CD1c-positive myeloid dendritic cell (primary cell): ENCODE measurements around the gene ZMAT5.

Source experiments
- DNase-seq: peaks from one replicate; pipeline ENCODE4 v3.0.0-alpha.2; 2016; ENCODE audit errors: extremely low spot score

ZMAT5 gene

DNA sequence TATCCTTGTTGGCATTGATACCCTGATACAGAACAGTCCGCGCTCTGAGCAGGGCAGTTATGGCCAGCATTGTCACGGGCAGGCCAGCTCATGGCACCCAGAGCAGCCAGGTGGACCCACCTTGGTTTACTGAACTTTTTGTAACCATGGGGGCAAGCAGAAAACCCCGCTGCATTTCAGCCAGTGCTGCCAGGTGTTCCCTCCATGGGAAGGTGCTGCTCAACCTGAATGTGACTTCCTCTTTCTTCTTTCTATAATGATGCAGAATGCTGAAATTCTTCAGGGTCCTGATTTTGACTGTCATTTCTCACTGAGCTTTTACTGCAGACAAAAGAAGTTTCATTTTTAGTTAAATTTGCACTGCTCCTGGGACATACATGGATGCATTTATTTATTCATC, 82.6 kb downstream of the ZMAT5 start:
- no peak for DNase-seq

DNA sequence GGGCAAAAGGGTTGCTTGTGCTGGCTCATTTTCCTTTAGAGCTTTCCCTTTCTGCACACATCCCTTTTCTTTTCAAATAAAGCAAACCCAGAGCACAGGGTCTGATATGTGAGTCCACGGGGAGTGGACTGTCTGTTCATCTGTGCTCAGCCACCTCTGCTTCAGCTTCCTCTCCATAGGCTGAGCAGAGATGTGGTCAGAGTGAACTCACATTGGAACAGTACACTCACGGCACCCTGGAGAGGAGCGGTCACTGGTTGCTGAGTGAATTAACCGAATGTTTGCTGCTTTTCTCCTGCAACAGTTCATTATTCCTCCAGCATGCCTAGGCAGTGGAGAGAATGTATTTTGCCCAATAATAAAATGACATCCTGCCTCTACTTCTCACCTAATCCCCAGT, 83.3 kb downstream of the ZMAT5 start:
- no peak for DNase-seq
